Hematopoietic multipotent progenitor cell treated with erythropoietin and hydrocortisone succinate and interleukin-3 and kit ligand, for 6 days (in vitro differentiated cells): Measurements from ENCODE around the gene C20orf96.
A peak's percentile ranks its signal among the peaks of the same experiment; 100 is the strongest.

Experiments
- DNase-seq: peaks from one replicate; pipeline ENCODE4 v3.0.0-alpha.2; 2015

C20orf96 gene

GRCh38 chr20:311609-312008 is 21.1 kb upstream of the C20orf96 start:
- no peak for DNase-seq

DNA sequence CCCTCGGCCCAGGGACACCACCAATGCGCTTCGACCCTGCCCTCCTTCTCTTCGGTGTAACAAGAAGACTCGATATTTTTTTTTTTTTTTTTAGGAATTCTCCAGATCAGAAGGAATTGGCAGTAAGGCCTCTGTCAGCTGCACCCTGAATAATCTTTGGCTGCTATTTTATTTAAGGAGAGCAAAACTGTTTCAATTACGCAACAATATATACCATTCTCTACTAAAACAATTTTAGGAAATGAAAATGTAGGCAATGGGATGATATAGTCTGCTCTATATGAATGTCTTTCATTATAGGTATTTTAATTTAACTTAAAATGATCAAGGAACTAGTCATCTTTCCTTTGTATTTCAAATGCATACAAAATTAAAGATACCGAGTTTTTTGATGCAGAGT is 20.1 kb upstream of the C20orf96 start:
- no peak for DNase-seq

DNA sequence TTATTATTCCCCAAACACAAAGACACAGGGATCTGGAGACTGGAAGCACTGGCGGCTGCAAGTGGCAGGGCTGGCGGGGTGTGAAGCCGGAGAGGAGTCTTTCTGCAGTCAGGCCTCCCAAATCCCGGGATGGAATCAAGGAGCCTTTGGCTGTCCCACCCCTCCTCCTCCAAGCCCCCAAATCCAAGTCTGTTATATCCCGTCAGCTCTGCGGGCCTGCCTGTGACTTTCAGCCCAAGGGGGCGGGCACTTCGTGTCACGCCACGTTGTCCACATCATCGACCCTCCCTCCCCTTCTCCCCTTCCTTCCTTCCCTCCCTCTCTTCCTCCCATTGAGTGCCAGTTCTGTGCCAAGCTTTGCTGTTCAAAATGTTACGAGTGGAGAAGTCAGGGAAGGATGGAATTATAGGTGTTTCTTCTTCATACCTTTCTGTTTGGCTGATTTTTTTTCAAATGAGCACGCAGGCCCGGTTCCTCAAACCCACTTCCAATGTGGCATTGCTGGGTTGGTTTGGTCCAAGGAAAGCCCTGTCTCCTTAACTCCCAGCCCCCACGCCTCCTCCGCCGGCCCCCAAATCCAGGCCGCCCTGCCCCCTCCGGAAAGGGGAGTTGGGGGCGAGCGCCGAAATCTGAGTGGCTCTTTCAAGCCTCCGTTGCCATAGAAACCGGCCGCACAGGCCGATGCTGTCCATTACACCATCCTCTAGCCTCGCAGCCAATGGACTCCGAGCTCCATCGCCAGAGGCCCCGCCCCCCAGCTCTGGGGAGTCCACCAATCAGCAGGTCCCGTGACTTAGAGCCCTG is 19.5 kb upstream of the C20orf96 start:
- DNase-seq, result peak; percentile 98

DNA sequence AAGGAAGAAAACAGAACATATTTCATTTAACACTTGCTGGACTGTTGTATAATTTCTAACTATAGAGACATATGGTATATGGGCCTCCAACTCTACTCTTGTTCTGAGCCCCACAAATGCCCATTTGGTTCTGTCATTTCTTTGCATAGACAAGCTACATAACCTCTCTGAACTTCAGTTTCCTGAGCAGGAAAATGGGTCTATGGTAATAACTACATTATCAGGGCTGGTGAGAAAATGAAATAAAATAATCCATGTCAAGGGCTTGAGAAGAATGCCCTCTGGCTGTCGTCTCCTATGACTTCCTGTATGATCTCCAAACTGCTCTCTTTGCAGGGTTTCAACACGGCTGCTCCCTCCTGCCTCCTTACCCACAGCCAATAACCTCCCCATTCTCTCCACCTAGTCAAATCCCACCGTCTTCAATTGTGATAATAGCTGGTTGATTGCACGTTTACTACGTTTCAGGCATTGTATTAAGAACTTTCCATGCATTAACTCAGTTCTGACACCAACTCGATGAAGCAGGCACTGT is 18.8 kb upstream of the C20orf96 start:
- DNase-seq, result peak; percentile 42

GRCh38 chr20:308427-309038 is 18.0 kb upstream of the C20orf96 start:
- DNase-seq, result no peak

DNA sequence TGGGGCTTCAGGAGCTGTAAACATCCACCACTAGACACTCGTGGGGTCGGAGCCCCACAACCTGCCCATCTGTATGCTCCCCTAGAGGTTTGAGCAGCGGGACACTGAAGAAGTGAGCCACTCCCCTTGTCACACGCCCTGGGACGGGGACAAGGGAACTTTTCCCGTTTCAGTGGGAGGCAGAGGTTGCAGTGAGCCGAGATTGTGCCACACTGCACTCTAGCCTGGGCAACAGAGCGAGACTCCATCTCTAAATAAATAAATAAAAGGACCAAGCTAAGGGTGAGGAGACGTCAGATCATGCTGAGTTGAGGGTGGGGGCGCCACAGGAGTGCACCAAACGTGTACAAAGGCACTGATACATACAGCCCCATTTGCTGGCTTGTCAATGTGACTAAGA is 15.2 kb upstream of the C20orf96 start:
- no peak for DNase-seq

DNA sequence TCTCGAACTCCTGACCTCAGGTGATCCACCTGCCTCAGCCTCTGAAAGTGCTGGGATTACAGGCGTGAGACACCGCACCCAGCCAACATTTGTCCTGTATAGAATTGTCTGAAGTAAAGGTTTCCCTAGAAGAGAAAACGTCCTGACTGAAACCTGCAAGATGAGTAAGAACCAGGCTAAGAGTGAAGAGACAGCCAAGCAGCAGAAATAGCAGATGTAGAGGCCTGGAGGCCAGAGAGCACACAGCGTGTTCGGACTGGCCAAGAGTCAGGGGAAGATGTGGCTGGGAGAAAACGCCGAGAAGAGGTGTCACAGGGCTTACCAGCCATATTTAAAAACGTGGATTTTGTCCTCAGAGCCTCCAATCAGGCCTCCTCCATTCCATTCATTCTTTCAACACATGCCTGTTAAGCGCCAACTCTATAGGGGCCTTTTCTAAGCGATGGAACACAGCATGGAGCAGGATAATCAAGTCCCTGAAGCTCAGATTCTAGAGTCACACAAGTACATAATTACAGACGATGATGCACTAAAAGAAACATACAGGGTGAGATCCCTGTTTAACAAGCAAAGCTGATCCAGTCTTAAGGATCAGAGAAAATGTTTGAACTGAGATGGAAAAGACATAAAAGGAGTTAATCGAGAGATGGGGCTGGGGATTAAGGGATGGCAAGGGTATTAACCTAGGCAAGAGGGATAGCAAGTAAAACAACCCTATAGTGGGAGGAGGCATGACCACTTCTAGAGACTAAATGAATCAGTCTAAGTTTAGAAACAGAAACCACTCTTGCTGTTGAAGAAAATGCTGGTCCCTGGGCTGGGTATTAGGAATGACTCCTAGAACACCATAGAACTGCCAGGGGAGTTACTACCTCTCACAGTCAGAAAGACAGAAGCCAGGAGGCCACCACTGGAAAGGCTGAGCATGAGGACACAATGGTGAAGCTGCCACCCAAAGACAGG is 11.6 kb upstream of the C20orf96 start:
- no peak for DNase-seq

GRCh38 chr20:300345-300990 is 9.9 kb upstream of the C20orf96 start:
- DNase-seq, result no peak

DNA sequence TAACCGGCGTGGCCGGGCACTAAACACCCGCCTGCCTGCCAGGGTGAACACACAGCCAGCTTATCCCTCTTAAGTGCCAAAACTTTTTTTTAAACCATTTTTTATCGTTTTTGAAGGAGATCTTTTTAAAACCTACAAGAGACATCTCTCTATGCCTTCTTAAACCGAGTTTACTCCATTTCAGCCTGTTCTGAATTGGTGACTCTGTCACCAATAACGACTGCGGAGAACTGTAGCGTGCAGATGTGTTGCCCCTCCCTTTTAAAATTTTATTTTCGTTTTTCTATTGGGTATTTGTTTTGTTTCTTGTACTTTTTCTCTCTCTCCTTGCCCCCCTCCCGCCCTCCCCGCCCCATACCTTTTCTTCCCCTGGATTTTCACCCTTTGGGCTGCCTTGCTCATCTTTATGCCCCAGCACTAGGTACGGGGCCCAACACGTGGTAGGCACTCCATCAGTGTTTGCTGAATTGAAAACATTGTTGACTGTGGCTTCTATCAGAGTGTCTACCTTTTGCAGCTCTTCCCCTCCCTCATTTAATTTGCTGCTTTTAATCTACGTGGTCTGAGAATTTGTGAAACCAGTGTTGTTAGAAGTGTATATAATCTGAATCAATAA is 8.3 kb upstream of the C20orf96 start:
- no peak for DNase-seq

- DNase-seq, result peak; percentile 77
These were observed 7.6 kb upstream of the C20orf96 start for GRCh38 chr20:297925-298775.

DNA sequence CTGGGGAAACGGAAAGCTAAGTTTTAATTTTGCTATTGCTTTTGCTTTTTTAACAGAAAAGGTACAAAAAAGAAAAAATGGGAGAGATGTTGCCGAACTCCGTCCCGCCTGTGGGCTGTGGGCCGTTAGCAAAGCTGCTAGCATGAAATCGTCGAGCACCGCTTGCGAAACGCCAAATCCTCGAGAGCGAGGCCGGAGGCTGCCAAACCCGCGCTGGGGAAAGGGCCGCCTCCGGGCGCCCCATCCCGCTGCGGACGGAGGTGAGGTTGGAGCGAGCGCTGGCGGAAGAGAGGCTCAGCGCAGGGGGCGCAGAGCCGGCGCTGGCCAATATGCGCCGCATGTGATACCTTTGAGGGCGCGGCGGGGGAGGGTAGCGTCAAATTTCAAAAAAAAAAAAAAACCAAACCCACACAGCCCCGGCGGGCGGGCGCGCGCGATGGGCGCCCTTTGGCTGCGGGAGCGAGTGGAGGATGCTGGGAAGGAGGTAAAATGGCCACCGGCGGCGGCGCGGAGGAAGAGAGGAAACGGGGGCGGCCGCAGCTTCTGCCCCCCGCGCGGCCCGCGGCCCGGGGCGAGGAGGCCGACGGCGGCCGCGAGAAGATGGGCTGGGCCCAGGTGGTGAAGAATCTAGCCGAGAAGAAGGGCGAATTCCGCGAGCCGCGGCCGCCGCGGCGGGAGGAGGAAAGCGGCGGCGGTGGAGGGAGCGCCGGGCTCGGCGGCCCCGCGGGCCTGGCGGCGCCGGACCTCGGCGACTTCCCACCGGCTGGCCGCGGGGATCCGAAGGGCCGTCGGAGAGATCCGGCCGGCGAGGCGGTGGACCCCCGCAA is 6.8 kb upstream of the C20orf96 start, which contains the start of gene ZCCHC3:
ZCCHC3 (plus strand) TSS at position 473 of the 827 bp plus-strand sequence; CDS start at position 490, 17 bp downstream.
- DNase-seq, result peak; percentile 96

- DNase-seq, result no peak
These were observed 5.3 kb upstream of the C20orf96 start for GRCh38 chr20:295804-296203.

GRCh38 chr20:294602-295001 is 4.1 kb upstream of the C20orf96 start:
- no peak for DNase-seq

- peak; percentile 58 for DNase-seq
These were observed 862 bp downstream of the C20orf96 start for GRCh38 chr20:289693-290083.

GRCh38 chr20:288956-289692 is 1.4 kb downstream of the C20orf96 start:
- DNase-seq, result no peak

DNA sequence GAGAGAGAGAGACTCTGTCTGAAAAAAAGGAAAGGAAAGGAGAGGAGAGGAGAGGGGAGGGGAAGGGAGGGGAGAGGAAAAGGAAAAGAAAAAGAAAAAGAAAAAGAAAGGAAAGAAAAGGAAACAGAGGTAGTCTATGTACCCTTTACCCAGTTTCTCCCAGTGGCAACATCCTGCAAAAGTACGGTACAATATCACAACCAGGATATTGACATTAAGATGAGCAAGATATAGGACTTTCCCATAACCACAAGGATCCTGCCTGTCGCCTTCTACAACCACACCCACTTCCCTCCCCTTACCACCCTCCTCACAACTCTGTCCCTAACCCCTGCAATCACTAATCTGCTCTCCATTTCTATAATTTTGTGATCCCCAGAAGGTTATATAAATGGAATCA is 4.0 kb downstream of the C20orf96 start:
- DNase-seq, result no peak

- no peak for DNase-seq
These were observed 6.4 kb downstream of the C20orf96 start for GRCh38 chr20:284172-284571.

DNA sequence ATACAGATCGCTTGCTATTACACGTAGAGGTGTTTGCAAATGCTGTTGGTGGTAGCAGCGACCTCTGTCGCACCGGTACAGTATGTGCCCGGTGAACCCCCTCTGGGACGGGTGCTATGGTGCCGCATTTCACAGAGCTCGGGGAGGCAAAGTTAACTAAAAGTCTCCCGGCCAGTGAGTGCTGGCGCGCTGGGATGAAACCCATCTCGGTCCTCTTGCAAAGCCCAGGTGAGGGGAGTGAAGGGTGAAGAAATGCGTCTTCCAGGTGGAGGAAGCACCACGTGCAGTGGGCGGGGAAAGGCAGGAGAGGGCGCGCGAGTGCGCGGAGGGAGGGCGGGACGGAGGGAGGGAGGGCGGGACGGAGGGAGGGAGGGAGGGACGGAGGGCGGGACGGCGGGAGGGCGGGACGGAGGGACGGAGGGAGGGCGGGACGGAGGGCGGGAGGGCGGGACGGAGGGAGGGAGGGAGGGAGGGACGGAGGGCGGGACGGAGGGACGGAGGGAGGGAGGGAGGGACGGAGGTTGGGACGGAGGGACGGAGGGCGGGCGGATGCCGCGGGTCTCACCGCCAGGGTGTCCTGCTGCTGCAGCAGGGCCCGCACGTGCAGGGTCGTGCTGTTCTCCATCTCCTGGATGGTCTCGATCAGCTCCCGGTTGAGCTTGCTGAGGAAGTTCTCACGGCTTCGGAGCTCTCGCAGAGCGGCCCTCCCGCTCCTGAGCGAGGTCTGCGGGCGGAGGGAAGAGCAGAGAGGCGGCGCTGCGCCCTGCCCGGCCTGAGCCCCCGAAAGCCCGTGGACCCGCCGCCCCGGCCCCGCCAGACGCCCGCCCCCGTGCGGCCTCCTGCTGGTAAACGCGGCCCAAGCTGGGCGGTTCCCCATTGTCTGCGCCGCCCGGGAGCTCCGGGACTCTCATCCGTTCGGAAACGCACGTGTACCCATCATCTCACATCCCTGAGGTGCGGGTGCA is 11.7 kb downstream of the C20orf96 start:
- no peak for DNase-seq
